Activated CD8-positive, alpha-beta memory T cell treated with anti-CD3 and anti-CD28 coated beads, Interleukin-2, amount 50 U/mL, for 24 hours (primary cell): ENCODE data around the gene FOLR2.
"Not testable (repeated sequence)": the region's sequence is repeated elsewhere in the genome, so short reads cannot be mapped to it uniquely, and the experiment has no call there.

Experiments
- DNase-seq: peaks from one replicate; pipeline ENCODE4 v3.0.0-alpha.2; 2020; ENCODE audit errors: extremely low read depth

The FOLR2 gene

GRCh38 chr11:72206794-72207193 is 9.8 kb upstream of the FOLR2 start:
- DNase-seq, result not testable (repeated sequence)

GRCh38 chr11:72208281-72208680 is 8.3 kb upstream of the FOLR2 start:
- DNase-seq, result no peak

GRCh38 chr11:72209101-72209500 is 7.5 kb upstream of the FOLR2 start:
- DNase-seq, result no peak

- DNase-seq, result no peak
Measured at GRCh38 chr11:72217841-72218240, 1.2 kb downstream of the FOLR2 start.

GRCh38 chr11:72218251-72218745 is 1.7 kb downstream of the FOLR2 start:
- DNase-seq, result no peak

- no peak for DNase-seq
Measured at GRCh38 chr11:72220696-72221363, 4.2 kb downstream of the FOLR2 start.

GRCh38 chr11:72221386-72222075 is 4.9 kb downstream of the FOLR2 start:
- DNase-seq, result no peak

- no peak for DNase-seq
Measured at GRCh38 chr11:72222106-72222891, 5.7 kb downstream of the FOLR2 start.

GRCh38 chr11:72222907-72223614 is 6.5 kb downstream of the FOLR2 start:
- DNase-seq, result peak; percentile 77

- DNase-seq, result no peak
Measured at GRCh38 chr11:72223615-72224563, 7.3 kb downstream of the FOLR2 start.

GRCh38 chr11:72224564-72225410 is 8.2 kb downstream of the FOLR2 start, which contains the start of gene INPPL1:
TSS of gene INPPL1 (plus strand) at chr11:72224767. CDS start at chr11:72224985, 218 bp downstream.
- DNase-seq, result no peak

GRCh38 chr11:72225411-72225951 is 8.9 kb downstream of the FOLR2 start:
- DNase-seq, result no peak

GRCh38 chr11:72226701-72227100 is 10.1 kb downstream of the FOLR2 start:
- no peak for DNase-seq

- no peak for DNase-seq
Measured at GRCh38 chr11:72227316-72228228, 11.0 kb downstream of the FOLR2 start.

GRCh38 chr11:72228229-72228843 is 11.7 kb downstream of the FOLR2 start:
- no peak for DNase-seq

- no peak for DNase-seq
Measured at GRCh38 chr11:72228844-72229231, 12.2 kb downstream of the FOLR2 start.

- DNase-seq, result no peak
Measured at GRCh38 chr11:72229336-72229924, 12.8 kb downstream of the FOLR2 start.
